ENCODE data around the gene NF2. TPM values are rescaled to one million over a fixed set of nuclear protein-coding genes. Genes with fewer than 3 reads are reported as not detected.

NF2 gene
- total and polyA plus RNA-seq, 2 of the 8 experiments (the other 6 are each of a cell fraction or from before 2014, with no cell fraction given): 17.6 to 53.6 TPM

GRCh38 chr22:29623553-29624169, 20.2 kb downstream of the NF2 start:
- H3K79me1 ChIP-seq (ENCODE audit: low read depth, low read length): peaks cover 9% of the 10 kb centered on the region; the same call in 1 of the 2 replicates
- no peak overlapping the region for H4K8ac ChIP-seq (ENCODE audit: extremely low read depth, insufficient read depth, low read length)
- peaks cover 0 to 4% of the 10 kb centered on the region in 2 experiments for H4K20me1 ChIP-seq (replicated peaks in 1 of 2; ENCODE audit: control insufficient read depth in 1 of 2, insufficient read depth in 2 of 2, low read length in 2 of 2)
- no peak overlapping the region; the same call in 1 of the 2 replicates for H2BK12ac ChIP-seq (ENCODE audit: low read depth, low read length)
- H3K4me3 ChIP-seq (ENCODE audit: extremely low read depth in 1 of 4, insufficient read depth in 2 of 4, low read depth in 3 of 4, low read length in 4 of 4): no peak overlapping the region
- no peak overlapping the region for H3K4ac ChIP-seq (replicated peaks; ENCODE audit: insufficient read length, low read depth, low read length)
- no peak overlapping the region for H3K4me2 ChIP-seq (ENCODE audit: insufficient read depth in 1 of 2, low read depth in 2 of 2, low read length in 2 of 2)
- H2AFZ ChIP-seq (ENCODE audit: low read length): no peak overlapping the region
- H4K91ac ChIP-seq (replicated peaks; ENCODE audit: insufficient read length, low read length): peak overlapping the region; percentile 13
- peaks cover 0 to 31% of the 10 kb centered on the region in 2 experiments; a peak in 3 of 4 replicates for H3K79me2 ChIP-seq (ENCODE audit: control insufficient read depth in 1 of 2, insufficient read depth in 2 of 2, low read length in 2 of 2)
- 77% methylated on average over 6 of the region's 6 CpGs; no CpG with 5 or more reads in 1 of the 2 experiments for WGBS, 2 experiments (ENCODE audit: extremely low coverage in 1 of 2, insufficient coverage in 1 of 2, insufficient read length in 1 of 2, insufficient replicate concordance in 2 of 2, low coverage in 1 of 2, low lambda C conversion rate in 2 of 2, missing lambda C conversion rate in 1 of 2)
- TF ChIP-seq BCL11A (IDR thresholded peaks at IDR 0.05; ENCODE audit: low read depth in 2 of 2, low read length in 2 of 2): no peak
- TF ChIP-seq TCF12 (IDR thresholded peaks at IDR 0.05; ENCODE audit: low read depth, low read length): no peak
- TF ChIP-seq POLR2AphosphoS5 (IDR thresholded peaks at IDR 0.05; ENCODE audit: low read depth, low read length): no peak
- TF ChIP-seq SIN3A (conservative IDR thresholded peaks at IDR 0.05 in 1 of 2, IDR thresholded peaks at IDR 0.05 in 1 of 2; ENCODE audit: low read depth in 1 of 2, low read length in 2 of 2): no peak
- no peak for TF ChIP-seq RXRA (IDR thresholded peaks at IDR 0.05; ENCODE audit: insufficient read depth, low read depth, low read length)
- TF ChIP-seq ASH2L (IDR thresholded peaks at IDR 0.05; ENCODE audit: low read length): no peak
- H3K9me3 ChIP-seq (ENCODE audit: insufficient read depth in 2 of 2, low read depth in 1 of 2, low read length in 1 of 2): no peaks in the 10 kb centered on the region
- H2BK20ac ChIP-seq (ENCODE audit: low read length): no peak overlapping the region
- H3K4me1 ChIP-seq (replicated peaks in 1 of 4; ENCODE audit: control insufficient read depth in 3 of 4, insufficient read depth in 4 of 4, low read length in 3 of 4): peaks cover 0 to 6% (median 3%) of the 10 kb centered on the region in 4 experiments; a peak in 3 of 7 replicates
- no peaks in the 10 kb centered on the region for H3K27me3 ChIP-seq (replicated peaks in 1 of 4; ENCODE audit: control insufficient read depth in 3 of 4, extremely low read depth in 1 of 4, insufficient read depth in 3 of 4, low read length in 3 of 4)
- no peak overlapping the region for H2BK120ac ChIP-seq (replicated peaks; ENCODE audit: low read depth, low read length)
- no peak for DNase-seq (ENCODE audit: low read depth in 1 of 2, low spot score in 2 of 2)
- no peak overlapping the region for H3K56ac ChIP-seq (replicated peaks; ENCODE audit: insufficient read length, low read depth, low read length)
- H4K5ac ChIP-seq (ENCODE audit: insufficient read length, low read depth, low read length): no peak overlapping the region
- ChIA-PET POLR2A (ENCODE audit: partially characterized antibody) (interaction anchor here (1.3 kb wide), 1 partner anchor 11 kb away, joined by 3 read pairs; no protein-coding TSS in a partner anchor), CTCF (ENCODE audit: partially characterized antibody) (interaction anchor here (0.8 to 5.4 kb wide), 4 partner anchors 12 to 26 kb away, joined by 3 to 39 read pairs (median 5); no protein-coding TSS in a partner anchor)
- no peaks in the 10 kb centered on the region for H3K23me2 ChIP-seq (ENCODE audit: low read depth, low read length)
- H2AK5ac ChIP-seq (ENCODE audit: low read depth, low read length): no peak overlapping the region
- H2BK5ac ChIP-seq (ENCODE audit: low read depth, low read length): 0 out of 2 replicates have a peak overlapping the region, but pooled peaks have one; percentile 49
- FAIRE-seq: no peak
- H3K9ac ChIP-seq (replicated peaks in 1 of 4; ENCODE audit: extremely low read depth in 1 of 4, low read depth in 3 of 4, low read length in 3 of 4): no peak overlapping the region
- no peak overlapping the region for H3K27ac ChIP-seq (ENCODE audit: low read depth, low read length)
- H2BK15ac ChIP-seq (ENCODE audit: low read length): no peak overlapping the region
- H3K14ac ChIP-seq (ENCODE audit: insufficient read length): no peak overlapping the region
- no peaks in the 10 kb centered on the region for H3K36me3 ChIP-seq (ENCODE audit: control insufficient read depth in 2 of 4, insufficient read depth in 4 of 4, low read length in 3 of 4)
- H3K18ac ChIP-seq (ENCODE audit: extremely low read depth, low read length): no peak overlapping the region
- no peak overlapping the region for H3K23ac ChIP-seq (ENCODE audit: insufficient read length)
